Mucosa of stomach (tissue), 1 donor: ENCODE measurements around the gene ACVRL1.

Source experiments
- H3K27me3 ChIP-seq: one replicate; pipeline ENCODE4 v1.7.0; 2013; ENCODE audit warnings: mild to moderate bottlenecking, low read length; ENCODE audit not compliant: control insufficient read depth, insufficient read depth
- H3K36me3 ChIP-seq: one replicate; pipeline ENCODE4 v1.7.0; 2013; ENCODE audit warnings: low read length; ENCODE audit not compliant: control insufficient read depth, insufficient read depth
- H3K4me1 ChIP-seq: one replicate; pipeline ENCODE4 v1.7.0; 2013; ENCODE audit warnings: mild to moderate bottlenecking, low read length; ENCODE audit not compliant: control insufficient read depth, insufficient read depth
- H3K4me3 ChIP-seq: one replicate; pipeline ENCODE4 v1.7.0; 2013; ENCODE audit warnings: low read length
- H3K9ac ChIP-seq: one replicate; pipeline ENCODE4 v1.7.0; 2013; ENCODE audit warnings: mild to moderate bottlenecking, low read length, moderate library complexity
- H3K9me3 ChIP-seq: one replicate; pipeline ENCODE4 v1.7.0; 2013; ENCODE audit warnings: mild to moderate bottlenecking, low read length, moderate library complexity; ENCODE audit not compliant: control insufficient read depth
- donor health status: Pancreatic carcinoma.

ACVRL1 gene

GRCh38 chr12:51947246-51947996 is 40.1 kb downstream of the ACVRL1 start:
- Histone ChIP-seq H3K4me1 (peaks cover 4% of the 10 kb centered on the region), H3K36me3 (no peaks in the 10 kb centered on the region), H3K9ac (no peak overlapping the region), H3K4me3 (no peak overlapping the region), H3K27me3 (peaks cover 4% of the 10 kb centered on the region), H3K9me3 (no peaks in the 10 kb centered on the region)

- no peak overlapping the region for H3K9ac ChIP-seq
- peaks cover 4% of the 10 kb centered on the region for H3K27me3 ChIP-seq
- H3K4me1 ChIP-seq: peaks cover 7% of the 10 kb centered on the region
- no peaks in the 10 kb centered on the region for H3K36me3 ChIP-seq
- H3K9me3 ChIP-seq: no peaks in the 10 kb centered on the region
- H3K4me3 ChIP-seq: no peak overlapping the region
Observed at GRCh38 chr12:51948066-51948465, 40.8 kb downstream of the ACVRL1 start.

- H3K4me3 ChIP-seq: no peak overlapping the region
- H3K4me1 ChIP-seq: peaks cover 12% of the 10 kb centered on the region
- H3K36me3 ChIP-seq: no peaks in the 10 kb centered on the region
- H3K9me3 ChIP-seq: no peaks in the 10 kb centered on the region
- no peak overlapping the region for H3K9ac ChIP-seq
- peaks cover 4% of the 10 kb centered on the region for H3K27me3 ChIP-seq
Observed at GRCh38 chr12:51949342-51950030, 42.2 kb downstream of the ACVRL1 start.

GRCh38 chr12:51950682-51951198 is 43.4 kb downstream of the ACVRL1 start:
- Histone ChIP-seq H3K9me3 (no peaks in the 10 kb centered on the region), H3K4me1 (peaks cover 22% of the 10 kb centered on the region), H3K9ac (peak overlapping the region; percentile 65), H3K36me3 (no peaks in the 10 kb centered on the region), H3K4me3 (peak overlapping the region; percentile 22), H3K27me3 (peaks cover 4% of the 10 kb centered on the region)

GRCh38 chr12:51951199-51951842 is 44.0 kb downstream of the ACVRL1 start, which contains the start of gene ACVR1B:
ACVR1B (plus strand) TSS chr12:51951699; CDS start chr12:51951744, 45 bp downstream.
- Histone ChIP-seq H3K27me3 (peaks cover 4% of the 10 kb centered on the region), H3K4me1 (peaks cover 28% of the 10 kb centered on the region)

GRCh38 chr12:51951843-51952722 is 44.8 kb downstream of the ACVRL1 start:
- H3K36me3 ChIP-seq: no peaks in the 10 kb centered on the region
- peak overlapping the region; percentile 97 for H3K9ac ChIP-seq
- H3K9me3 ChIP-seq: no peaks in the 10 kb centered on the region
- peaks cover 4% of the 10 kb centered on the region for H3K27me3 ChIP-seq
- peak overlapping the region; percentile 83 for H3K4me3 ChIP-seq
- H3K4me1 ChIP-seq: peaks cover 33% of the 10 kb centered on the region

More at GRCh38 chr12:51951199-51951842, 44.0 kb downstream of the ACVRL1 start, which contains the start of gene ACVR1B:
- H3K36me3 ChIP-seq: no peaks in the 10 kb centered on the region
- no peaks in the 10 kb centered on the region for H3K9me3 ChIP-seq
- H3K9ac ChIP-seq: peak within 1 kb of the TSS; percentile 97
- H3K4me3 ChIP-seq: peak within 1 kb of the TSS; percentile 83

- Histone ChIP-seq H3K9me3 (no peaks in the 10 kb centered on the region), H3K27me3 (peaks cover 4% of the 10 kb centered on the region), H3K4me1 (peaks cover 40% of the 10 kb centered on the region), H3K36me3 (no peaks in the 10 kb centered on the region), H3K9ac (peak overlapping the region; percentile 70), H3K4me3 (peak overlapping the region; percentile 34)
Observed at GRCh38 chr12:51953089-51953488, 45.8 kb downstream of the ACVRL1 start.

- Histone ChIP-seq H3K36me3 (no peaks in the 10 kb centered on the region), H3K4me3 (no peak overlapping the region), H3K9me3 (no peaks in the 10 kb centered on the region), H3K4me1 (peaks cover 43% of the 10 kb centered on the region), H3K27me3 (peaks cover 3% of the 10 kb centered on the region), H3K9ac (peak overlapping the region; percentile 70)
Observed at GRCh38 chr12:51953864-51954263, 46.6 kb downstream of the ACVRL1 start.

- H3K36me3 ChIP-seq: no peaks in the 10 kb centered on the region
- H3K4me3 ChIP-seq: no peak overlapping the region
- peak overlapping the region; percentile 70 for H3K9ac ChIP-seq
- H3K9me3 ChIP-seq: no peaks in the 10 kb centered on the region
- H3K27me3 ChIP-seq: no peaks in the 10 kb centered on the region
- peaks cover 50% of the 10 kb centered on the region for H3K4me1 ChIP-seq
Observed at GRCh38 chr12:51954561-51955361, 47.5 kb downstream of the ACVRL1 start.

GRCh38 chr12:51955702-51956101 is 48.4 kb downstream of the ACVRL1 start:
- no peak overlapping the region for H3K4me3 ChIP-seq
- H3K4me1 ChIP-seq: peaks cover 59% of the 10 kb centered on the region
- H3K9me3 ChIP-seq: no peaks in the 10 kb centered on the region
- H3K9ac ChIP-seq: no peak overlapping the region
- no peaks in the 10 kb centered on the region for H3K36me3 ChIP-seq
- H3K27me3 ChIP-seq: no peaks in the 10 kb centered on the region

- no peaks in the 10 kb centered on the region for H3K27me3 ChIP-seq
- no peaks in the 10 kb centered on the region for H3K9me3 ChIP-seq
- H3K36me3 ChIP-seq: no peaks in the 10 kb centered on the region
- H3K4me3 ChIP-seq: no peak overlapping the region
- peaks cover 68% of the 10 kb centered on the region for H3K4me1 ChIP-seq
- no peak overlapping the region for H3K9ac ChIP-seq
Observed at GRCh38 chr12:51958542-51958941, 51.2 kb downstream of the ACVRL1 start.
